ES-I3 (cell line): Measurements from ENCODE around the gene CES3.
"Not testable (repeated sequence)": the region's sequence is repeated elsewhere in the genome, so short reads cannot be mapped to it uniquely, and the experiment has no call there.

Source experiments
- H3K36me3 ChIP-seq: 2 replicates; pipeline ENCODE4 v1.6.1; 2013; ENCODE audit warnings: mild to moderate bottlenecking, low read length, control low read depth, moderate library complexity; ENCODE audit not compliant: insufficient read depth
- H3K4me1 ChIP-seq: 2 replicates; pipeline ENCODE4 v1.6.1; 2013; ENCODE audit warnings: mild to moderate bottlenecking, control low read depth, low read length; ENCODE audit not compliant: insufficient read depth
- H3K9ac ChIP-seq: 2 replicates; pipeline ENCODE4 v1.6.1; 2013; ENCODE audit warnings: low read depth, mild to moderate bottlenecking, low read length, moderate library complexity
- H3K9me3 ChIP-seq: 2 replicates; pipeline ENCODE4 v1.6.1; 2013; ENCODE audit warnings: mild to moderate bottlenecking, low read length, moderate library complexity; ENCODE audit not compliant: control insufficient read depth, insufficient read depth

Gene CES3

DNA sequence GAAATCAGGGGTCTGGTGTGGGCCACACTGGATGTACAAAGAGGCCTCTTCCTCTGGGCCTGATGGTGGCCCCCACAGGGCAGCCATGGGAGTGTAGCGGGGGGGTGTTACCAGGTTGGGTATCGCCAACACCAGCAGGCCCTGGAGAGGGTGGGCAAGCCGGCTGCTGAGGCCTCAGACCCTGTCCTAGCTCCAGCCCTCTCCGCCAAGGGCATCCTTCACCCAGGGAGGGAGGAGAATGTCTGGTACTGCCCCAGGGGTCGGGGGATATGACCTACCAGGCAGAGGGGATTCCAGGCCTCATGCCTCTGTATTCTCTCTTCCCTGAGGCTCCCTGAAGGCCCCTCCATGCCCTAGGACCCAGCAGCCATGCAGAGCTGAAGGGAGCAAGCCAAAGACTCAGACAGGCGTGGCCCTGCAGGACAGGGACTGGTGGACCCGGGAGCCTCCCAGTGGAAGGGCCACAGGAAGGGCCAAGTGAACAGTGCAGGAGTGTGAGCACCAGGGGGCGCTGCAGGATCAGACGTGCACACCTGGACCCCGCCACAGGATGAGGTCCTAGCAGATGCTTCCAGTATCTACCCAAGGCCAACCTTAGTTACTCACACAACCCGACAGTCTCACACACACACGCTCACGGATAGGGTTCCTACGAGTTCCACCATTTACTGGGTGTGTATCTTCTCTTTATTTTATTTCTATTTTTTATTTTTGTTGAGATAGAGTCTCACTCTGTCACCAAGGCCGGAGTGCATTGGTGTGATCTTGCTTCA is 16.5 kb downstream of the CES3 start:
- H3K4me1 ChIP-seq: no peaks in the 10 kb centered on the region
- H3K9ac ChIP-seq: no peak overlapping the region
- H3K9me3 ChIP-seq: no peaks in the 10 kb centered on the region
- H3K36me3 ChIP-seq: no peaks in the 10 kb centered on the region

GRCh38 chr16:66979011-66979717 is 18.1 kb downstream of the CES3 start:
- H3K36me3 ChIP-seq: no peaks in the 10 kb centered on the region
- H3K9ac ChIP-seq: no peak overlapping the region
- H3K4me1 ChIP-seq: no peaks in the 10 kb centered on the region
- no peaks in the 10 kb centered on the region for H3K9me3 ChIP-seq

- H3K4me1 ChIP-seq: no peaks in the 10 kb centered on the region
- H3K36me3 ChIP-seq: no peaks in the 10 kb centered on the region
- H3K9me3 ChIP-seq: no peaks in the 10 kb centered on the region
- no peak overlapping the region for H3K9ac ChIP-seq
Observed at GRCh38 chr16:66983033-66983432, 22.0 kb downstream of the CES3 start.

- no peak overlapping the region for H3K9ac ChIP-seq
- H3K9me3 ChIP-seq: no peaks in the 10 kb centered on the region
- H3K36me3 ChIP-seq: no peaks in the 10 kb centered on the region
- H3K4me1 ChIP-seq: no peaks in the 10 kb centered on the region
Observed at GRCh38 chr16:66984892-66985311, 23.8 kb downstream of the CES3 start.

- no peaks in the 10 kb centered on the region for H3K9me3 ChIP-seq
Observed at GRCh38 chr16:66986559-66986958, 25.5 kb downstream of the CES3 start.

GRCh38 chr16:66988197-66988788 is 27.2 kb downstream of the CES3 start, which contains the start of gene CES4A:
Gene CES4A (plus strand): TSS chr16:66988589. CDS start chr16:66988773, 184 bp downstream.
- no peaks in the 10 kb centered on the region for H3K4me1 ChIP-seq
- H3K36me3 ChIP-seq: no peaks in the 10 kb centered on the region
- no peak within 1 kb of the TSS for H3K9ac ChIP-seq
- no peaks in the 10 kb centered on the region for H3K9me3 ChIP-seq

More at GRCh38 chr16:66986559-66986958, 25.5 kb downstream of the CES3 start:
- no peaks in the 10 kb centered on the region for H3K4me1 ChIP-seq
- no peaks in the 10 kb centered on the region for H3K36me3 ChIP-seq
- no peak overlapping the region for H3K9ac ChIP-seq

- Histone ChIP-seq H3K9ac (no peak overlapping the region), H3K4me1 (no peaks in the 10 kb centered on the region), H3K36me3 (no peaks in the 10 kb centered on the region)
Observed at GRCh38 chr16:66991545-66992077, 30.5 kb downstream of the CES3 start.

GRCh38 chr16:66993558-66993957 is 32.5 kb downstream of the CES3 start:
- not testable (repeated sequence) for H3K9me3 ChIP-seq, H3K4me1 ChIP-seq, H3K36me3 ChIP-seq, H3K9ac ChIP-seq

More at GRCh38 chr16:66991545-66992077, 30.5 kb downstream of the CES3 start:
- H3K9me3 ChIP-seq: no peaks in the 10 kb centered on the region

- H3K4me1 ChIP-seq: peaks cover 2% of the 10 kb centered on the region; the same call in 1 of the 2 replicates
- no peak overlapping the region for H3K9ac ChIP-seq
- no peaks in the 10 kb centered on the region for H3K9me3 ChIP-seq
- no peaks in the 10 kb centered on the region for H3K36me3 ChIP-seq
Observed at GRCh38 chr16:66996324-66996982, 35.4 kb downstream of the CES3 start.

GRCh38 chr16:66996983-66997358 is 35.9 kb downstream of the CES3 start:
- Histone ChIP-seq H3K36me3 (no peaks in the 10 kb centered on the region), H3K9ac (no peak overlapping the region), H3K9me3 (no peaks in the 10 kb centered on the region), H3K4me1 (peaks cover 3% of the 10 kb centered on the region; the same call in 1 of the 2 replicates)

DNA sequence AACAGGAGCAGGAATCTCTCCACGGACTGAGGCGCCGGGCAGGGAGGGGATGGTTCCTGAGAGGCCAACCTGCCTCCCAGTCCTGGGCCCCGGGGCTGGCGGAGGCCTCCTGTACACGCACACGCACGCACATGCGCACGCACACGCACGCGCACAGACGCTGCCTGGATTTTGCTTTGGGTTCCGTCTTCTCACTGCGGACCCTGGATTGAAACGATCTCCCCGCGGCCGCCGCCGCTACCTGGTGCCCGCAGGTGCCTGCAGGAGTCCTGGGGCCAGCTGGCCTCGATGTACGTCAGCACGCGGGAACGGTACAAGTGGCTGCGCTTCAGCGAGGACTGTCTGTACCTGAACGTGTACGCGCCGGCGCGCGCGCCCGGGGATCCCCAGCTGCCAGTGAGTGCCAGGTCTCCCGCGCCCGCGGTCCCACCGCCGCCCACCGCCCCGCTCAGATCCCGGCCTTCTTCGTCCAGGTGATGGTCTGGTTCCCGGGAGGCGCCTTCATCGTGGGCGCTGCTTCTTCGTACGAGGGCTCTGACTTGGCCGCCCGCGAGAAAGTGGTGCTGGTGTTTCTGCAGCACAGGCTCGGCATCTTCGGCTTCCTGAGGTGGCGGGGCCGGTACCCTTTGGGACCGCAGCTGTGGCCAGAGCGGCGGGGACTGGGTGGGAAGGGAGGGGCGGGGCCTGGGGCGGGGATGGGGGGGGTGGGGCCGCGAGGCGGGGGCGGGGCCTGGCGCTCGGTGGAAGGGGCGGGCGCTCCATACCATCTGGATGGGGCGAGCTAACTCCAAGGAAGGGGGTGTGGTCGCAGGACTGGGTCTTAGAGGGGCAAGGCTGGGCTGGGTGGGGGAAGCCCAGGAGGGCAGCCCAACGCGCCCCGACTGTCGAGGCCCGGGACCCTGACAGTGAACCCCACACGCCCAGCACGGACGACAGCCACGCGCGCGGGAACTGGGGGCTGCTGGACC is 39.6 kb downstream of the CES3 start:
- peaks cover 3% of the 10 kb centered on the region; the same call in 1 of the 2 replicates for H3K4me1 ChIP-seq

GRCh38 chr16:67001726-67002125 is 40.7 kb downstream of the CES3 start:
- Histone ChIP-seq H3K9ac (no peak overlapping the region), H3K4me1 (peaks cover 5% of the 10 kb centered on the region; the same call in 1 of the 2 replicates), H3K9me3 (no peaks in the 10 kb centered on the region), H3K36me3 (no peaks in the 10 kb centered on the region)

More for the DNA sequence above, 39.6 kb downstream of the CES3 start:
- H3K36me3 ChIP-seq: no peaks in the 10 kb centered on the region
- H3K9ac ChIP-seq: peak overlapping the region; percentile 77
- no peaks in the 10 kb centered on the region for H3K9me3 ChIP-seq

DNA sequence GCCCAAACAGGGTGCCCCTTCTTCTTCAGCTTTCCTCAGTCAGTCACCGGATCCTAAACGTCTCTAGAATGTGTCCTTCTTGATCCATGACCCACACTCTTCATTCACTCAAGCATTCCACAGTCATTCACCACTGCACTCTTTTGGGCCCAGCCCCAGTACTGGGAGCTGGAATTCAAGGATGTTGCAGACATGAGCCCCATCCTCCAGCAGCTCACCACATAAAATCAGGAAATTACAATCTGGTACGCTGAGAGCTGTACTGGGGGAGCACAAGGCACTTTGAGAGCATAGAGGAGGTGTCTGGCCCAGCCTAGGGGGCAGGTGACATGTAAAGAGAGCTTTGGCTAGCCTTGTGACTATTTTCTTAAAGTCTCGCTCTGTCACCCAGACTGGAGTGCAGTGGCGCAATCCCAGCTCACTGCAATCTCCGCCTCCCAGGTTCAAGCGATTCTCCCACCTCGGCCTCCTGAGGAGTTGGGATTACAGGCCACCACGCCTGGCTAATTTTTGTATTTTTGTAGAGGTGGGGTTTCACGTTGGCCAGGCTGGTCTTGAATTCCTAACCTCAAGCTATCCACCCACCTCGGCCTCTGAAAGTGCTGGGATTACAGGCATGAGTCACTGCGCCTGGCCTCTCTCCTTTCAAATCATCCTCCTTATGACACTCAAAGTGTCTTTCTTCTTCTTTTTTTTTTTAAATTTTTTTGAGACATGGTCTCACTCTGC is 46.0 kb downstream of the CES3 start:
- Histone ChIP-seq H3K9me3 (no peaks in the 10 kb centered on the region), H3K36me3 (no peaks in the 10 kb centered on the region), H3K4me1 (peaks cover 7% of the 10 kb centered on the region), H3K9ac (no peak overlapping the region)
